HG03442 (cell line): ENCODE measurements around the gene CAVIN2.
A peak's percentile ranks its signal among the peaks of the same experiment; 100 is the strongest.

Source experiments
- ATAC-seq: cut with Tn5 transposase; IDR thresholded peaks from one replicate; pipeline ENCODE4 v1.9.1; 2021; ENCODE audit warnings: mild to moderate bottlenecking, moderate library complexity; ENCODE audit not compliant: unreplicated experiment

Gene CAVIN2

GRCh38 chr2:191846515-191847476 is at the start of gene CAVIN2:
Gene CAVIN2, minus strand, starts transcription at chr2:191847088. Its CDS starts 163 bp downstream, at chr2:191846925.
- no peak for ATAC-seq

GRCh38 chr2:191895743-191896142 is 48.9 kb upstream of the CAVIN2 start:
- no peak for ATAC-seq

GRCh38 chr2:191895195-191895594 is 48.3 kb upstream of the CAVIN2 start:
- ATAC-seq = no peak

GRCh38 chr2:191894681-191895147 is 47.8 kb upstream of the CAVIN2 start:
- no peak for ATAC-seq

- ATAC-seq = no peak
Observed at GRCh38 chr2:191892391-191892790, 45.5 kb upstream of the CAVIN2 start.

GRCh38 chr2:191891656-191892055 is 44.8 kb upstream of the CAVIN2 start:
- no peak for ATAC-seq

GRCh38 chr2:191889931-191890330 is 43.0 kb upstream of the CAVIN2 start:
- no peak for ATAC-seq

GRCh38 chr2:191888400-191889166 is 41.7 kb upstream of the CAVIN2 start:
- ATAC-seq = no peak

GRCh38 chr2:191885650-191886049 is 38.8 kb upstream of the CAVIN2 start:
- ATAC-seq = no peak

GRCh38 chr2:191885098-191885497 is 38.2 kb upstream of the CAVIN2 start:
- no peak for ATAC-seq

GRCh38 chr2:191881982-191882816 is 35.3 kb upstream of the CAVIN2 start:
- ATAC-seq = no peak

- no peak for ATAC-seq
Observed at GRCh38 chr2:191878548-191879279, 31.8 kb upstream of the CAVIN2 start.

- ATAC-seq = no peak
Observed at GRCh38 chr2:191877875-191878274, 31.0 kb upstream of the CAVIN2 start.

- no peak for ATAC-seq
Observed at GRCh38 chr2:191875859-191876258, 29.0 kb upstream of the CAVIN2 start.

GRCh38 chr2:191870744-191871143 is 23.9 kb upstream of the CAVIN2 start:
- ATAC-seq = no peak

GRCh38 chr2:191869781-191870180 is 22.9 kb upstream of the CAVIN2 start:
- no peak for ATAC-seq

GRCh38 chr2:191869178-191869577 is 22.3 kb upstream of the CAVIN2 start:
- ATAC-seq = peak; percentile 52

- ATAC-seq = no peak
Observed at GRCh38 chr2:191867507-191867847, 20.6 kb upstream of the CAVIN2 start.

- no peak for ATAC-seq
Observed at GRCh38 chr2:191866675-191867506, 20.0 kb upstream of the CAVIN2 start.
